Jurkat, Clone E6-1 (cell line): ENCODE results near the gene CACNA1H.
"Not testable (repeated sequence)": the region's sequence is repeated elsewhere in the genome, so short reads cannot be mapped to it uniquely, and the experiment has no call there.

Experiments used
- DNase-seq: peaks from one replicate; pipeline ENCODE4 v3.0.0-alpha.2; 2011; ENCODE audit warnings: low read depth, low spot score
- H3K4me3 ChIP-seq: 2 replicates; pipeline ENCODE4 v1.5.1; 2011; ENCODE audit warnings: mild to moderate bottlenecking, low read length, control low read depth, moderate library complexity

CACNA1H gene

DNA sequence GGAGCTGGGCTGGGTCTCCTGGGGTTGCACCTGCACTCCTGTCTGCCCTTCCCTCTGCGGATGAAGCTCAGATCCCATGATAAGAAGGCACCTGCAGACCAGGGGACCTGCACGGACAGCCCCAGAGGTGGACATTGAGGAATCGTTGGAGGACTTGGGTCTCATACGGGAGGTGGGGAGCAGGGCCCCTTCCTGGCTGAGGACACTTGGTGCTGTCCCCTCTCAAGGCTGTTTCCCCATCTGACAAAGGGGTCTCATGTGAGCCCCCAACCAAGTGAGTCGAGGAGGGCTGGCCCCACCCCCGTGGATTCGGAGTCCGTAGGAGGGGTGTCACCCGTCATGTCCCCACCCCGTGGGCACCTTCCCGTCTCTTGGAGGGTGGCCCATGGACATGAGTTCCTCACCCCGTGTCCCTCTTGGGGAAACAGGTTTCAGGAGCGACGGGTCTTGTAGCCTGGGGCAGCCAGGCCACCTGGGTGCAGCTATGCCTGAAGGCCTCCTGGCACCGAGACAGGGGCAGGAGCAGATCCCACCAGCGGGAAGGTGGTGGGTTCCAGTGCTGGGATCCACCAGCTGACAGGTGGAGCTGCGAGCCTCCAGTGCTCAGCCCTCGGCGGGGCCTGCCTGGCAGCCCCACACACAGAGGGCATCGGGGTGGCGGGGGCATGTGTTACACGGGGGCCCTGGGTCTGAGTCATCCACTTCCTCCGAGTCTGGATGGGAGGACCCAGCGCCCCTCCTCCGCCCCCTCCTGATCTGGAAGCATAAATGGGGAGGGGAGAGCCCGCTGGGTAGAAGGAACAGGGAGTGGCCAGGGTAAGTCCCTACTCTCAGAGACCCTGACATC, 102.6 kb downstream of the CACNA1H start, which contains the start of gene TPSD1:
TPSD1 (plus strand) TSS at position 794 of the 847 bp plus-strand sequence. CDS start 212 bp downstream, outside the sequence.
- H3K4me3 ChIP-seq, DNase-seq: not testable (repeated sequence)

DNA sequence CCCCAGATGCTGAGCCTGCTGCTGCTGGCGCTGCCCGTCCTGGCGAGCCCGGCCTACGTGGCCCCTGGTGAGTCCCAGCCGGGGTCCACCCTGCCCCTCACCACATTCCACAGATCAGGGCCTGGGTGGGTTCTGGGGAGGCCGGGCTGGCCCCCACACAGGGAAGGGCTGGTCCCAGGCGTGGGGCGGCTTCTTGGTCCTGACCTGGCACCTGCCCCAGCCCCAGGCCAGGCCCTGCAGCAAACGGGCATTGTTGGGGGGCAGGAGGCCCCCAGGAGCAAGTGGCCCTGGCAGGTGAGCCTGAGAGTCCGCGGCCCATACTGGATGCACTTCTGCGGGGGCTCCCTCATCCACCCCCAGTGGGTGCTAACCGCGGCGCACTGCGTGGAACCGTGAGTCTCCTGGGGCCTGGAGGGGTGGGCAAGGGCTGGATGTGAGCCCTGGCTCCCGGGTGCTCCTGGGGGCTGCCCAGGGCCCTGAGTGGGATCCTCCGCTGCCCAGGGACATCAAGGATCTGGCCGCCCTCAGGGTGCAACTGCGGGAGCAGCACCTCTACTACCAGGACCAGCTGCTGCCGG, 103.5 kb downstream of the CACNA1H start:
- DNase-seq, H3K4me3 ChIP-seq: not testable (repeated sequence)

DNA sequence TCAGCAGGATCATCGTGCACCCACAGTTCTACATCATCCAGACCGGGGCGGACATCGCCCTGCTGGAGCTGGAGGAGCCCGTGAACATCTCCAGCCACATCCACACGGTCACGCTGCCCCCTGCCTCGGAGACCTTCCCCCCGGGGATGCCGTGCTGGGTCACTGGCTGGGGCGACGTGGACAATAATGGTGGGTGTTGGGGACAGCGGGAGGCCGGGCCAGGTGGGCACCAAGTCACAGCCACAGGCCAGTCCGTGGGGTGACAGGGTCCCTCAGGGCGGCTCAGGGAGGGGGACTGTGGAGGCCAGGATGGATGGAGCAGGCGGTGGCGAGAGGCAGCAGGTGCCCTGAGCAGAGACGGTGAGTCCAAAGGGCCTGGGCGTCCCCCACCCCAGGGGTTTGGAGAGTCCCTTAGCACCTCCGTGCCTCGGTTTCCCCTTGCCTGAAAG, 104.0 kb downstream of the CACNA1H start:
- DNase-seq = no peak

DNA sequence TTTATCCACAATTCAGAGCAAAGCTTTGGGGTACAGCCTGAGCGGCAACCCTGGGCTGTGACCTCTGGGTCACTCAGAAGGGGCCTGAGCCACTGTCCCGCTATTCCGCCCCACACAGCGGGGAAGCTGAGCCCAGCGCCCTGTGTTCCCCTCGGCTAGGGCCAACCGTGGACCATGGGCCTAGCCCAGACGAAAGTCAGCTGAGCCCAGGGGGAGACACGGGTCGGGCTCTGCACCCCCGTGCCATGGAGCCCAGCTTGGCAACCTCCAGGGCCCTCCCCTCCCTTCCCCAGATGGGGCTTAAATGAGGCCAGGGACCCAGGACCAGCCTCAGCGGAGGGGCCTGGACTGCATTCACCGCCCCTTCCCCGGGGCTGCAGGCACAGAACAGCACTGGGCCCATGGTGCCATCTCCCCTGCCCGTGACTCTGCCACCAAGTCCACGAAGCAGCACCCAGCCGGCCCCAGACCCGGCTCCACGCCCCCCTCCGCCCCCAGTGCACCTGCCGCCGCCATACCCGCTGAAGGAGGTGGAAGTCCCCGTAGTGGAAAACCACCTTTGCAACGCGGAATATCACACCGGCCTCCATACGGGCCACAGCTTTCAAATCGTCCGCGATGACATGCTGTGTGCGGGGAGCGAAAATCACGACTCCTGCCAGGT, 104.8 kb downstream of the CACNA1H start:
- no peak overlapping the region for H3K4me3 ChIP-seq

More for the DNA sequence above, 104.0 kb downstream of the CACNA1H start:
- no peak overlapping the region for H3K4me3 ChIP-seq

DNA sequence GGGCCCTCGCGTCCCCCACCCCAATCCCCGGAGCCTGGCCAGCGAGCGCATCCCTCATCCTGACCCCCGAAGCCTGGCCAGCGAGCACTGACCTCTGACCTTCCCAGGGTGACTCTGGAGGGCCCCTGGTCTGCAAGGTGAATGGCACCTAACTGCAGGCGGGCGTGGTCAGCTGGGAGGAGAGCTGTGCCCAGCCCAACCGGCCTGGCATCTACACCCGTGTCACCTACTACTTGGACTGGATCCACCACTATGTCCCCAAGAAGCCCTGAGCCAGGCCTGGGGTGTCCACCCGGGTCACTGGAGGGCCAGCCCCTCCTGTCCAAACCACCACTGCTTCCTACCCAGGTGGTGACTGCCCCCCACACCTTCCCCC, 105.3 kb downstream of the CACNA1H start:
- no peak overlapping the region for H3K4me3 ChIP-seq
- DNase-seq = no peak

More for the DNA sequence above, 104.8 kb downstream of the CACNA1H start:
- no peak for DNase-seq

DNA sequence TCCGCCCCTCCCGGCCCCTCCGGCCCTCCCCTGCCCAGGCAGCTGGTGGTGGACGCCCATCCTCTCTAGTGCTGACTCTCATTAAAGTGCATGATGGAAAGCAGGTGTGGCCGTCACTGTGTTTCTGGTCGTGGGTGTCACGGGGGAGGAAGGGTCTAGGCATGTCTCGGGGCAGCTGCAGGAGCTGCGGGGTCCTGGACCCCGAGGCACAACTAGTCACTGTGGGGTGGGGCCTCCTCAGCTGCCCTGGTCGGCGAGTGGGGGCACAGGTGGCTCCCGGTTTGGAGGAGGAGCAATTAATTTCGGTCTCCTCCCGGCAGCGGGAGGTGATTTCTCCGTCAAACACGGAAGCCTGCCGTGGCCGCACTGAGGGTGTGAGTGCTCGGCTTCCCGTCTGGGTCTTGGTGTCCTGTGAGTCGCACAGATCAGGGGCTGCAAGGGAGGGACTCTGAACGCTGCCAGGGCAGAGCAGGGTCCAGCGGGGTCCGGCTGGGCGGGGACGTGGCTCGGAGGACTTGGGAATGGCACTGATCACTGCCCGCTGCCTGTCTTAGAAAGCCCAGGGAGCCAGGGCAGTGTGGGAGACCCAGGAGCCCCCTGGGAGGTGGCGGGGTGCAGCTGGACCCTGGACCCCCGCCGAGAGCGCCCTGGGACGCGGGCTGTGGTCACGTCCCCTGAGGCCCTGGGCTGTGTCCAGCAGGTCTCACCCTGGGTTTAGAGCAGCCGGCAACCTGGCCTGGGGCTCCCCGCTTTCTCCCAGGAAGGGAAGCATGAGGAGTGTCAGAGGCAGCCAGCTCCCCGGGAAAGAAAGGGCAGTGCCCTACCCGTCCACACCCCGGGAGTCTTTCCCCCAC, 106.2 kb downstream of the CACNA1H start:
- H3K4me3 ChIP-seq = no peak overlapping the region
- no peak for DNase-seq

DNA sequence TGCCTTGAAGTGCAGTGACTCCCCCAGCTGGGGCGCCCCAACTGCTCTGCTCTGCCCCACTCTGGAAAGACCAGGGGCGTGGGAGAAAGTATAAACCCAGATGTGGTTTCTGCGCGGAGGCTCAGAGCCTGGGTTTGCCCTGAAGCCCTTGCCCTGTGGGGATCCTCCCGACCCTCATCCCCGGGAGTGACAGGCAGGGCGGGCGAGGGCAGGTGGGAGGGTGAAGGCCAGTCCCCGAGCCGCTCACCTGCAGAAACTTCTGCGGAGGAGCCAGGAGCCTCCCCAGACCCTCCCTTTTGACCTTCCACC, 106.8 kb downstream of the CACNA1H start:
- no peak for DNase-seq
- no peak overlapping the region for H3K4me3 ChIP-seq

DNA sequence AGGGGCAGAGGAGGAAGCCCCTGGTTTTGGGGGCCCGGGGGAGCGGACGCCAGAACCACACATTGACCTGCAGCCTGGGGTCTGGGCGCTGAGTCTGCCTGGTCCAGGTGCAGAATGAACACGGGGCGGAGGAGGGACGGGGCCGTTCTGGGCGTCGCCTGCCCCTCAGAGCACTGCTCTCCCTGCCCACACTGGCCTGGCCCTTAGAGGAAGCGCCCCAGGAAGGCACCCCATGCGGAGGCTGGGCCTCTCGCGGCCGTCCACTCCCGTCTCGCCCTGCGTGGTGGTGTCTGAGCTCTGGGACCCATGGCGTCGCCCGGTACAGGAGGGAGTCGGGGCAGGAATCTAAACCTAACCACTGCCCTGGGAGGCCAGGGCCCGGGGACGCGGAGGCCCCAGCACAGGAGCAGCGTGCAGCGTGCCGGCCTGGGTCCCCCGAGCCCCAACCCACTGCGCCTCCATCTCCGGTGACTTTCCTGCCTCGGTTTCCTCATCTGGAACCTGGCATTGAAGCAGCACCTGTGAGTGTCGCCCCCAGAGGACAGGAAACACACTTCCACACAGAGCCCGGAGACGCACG, 107.3 kb downstream of the CACNA1H start:
- H3K4me3 ChIP-seq = no peak overlapping the region
- no peak for DNase-seq

DNA sequence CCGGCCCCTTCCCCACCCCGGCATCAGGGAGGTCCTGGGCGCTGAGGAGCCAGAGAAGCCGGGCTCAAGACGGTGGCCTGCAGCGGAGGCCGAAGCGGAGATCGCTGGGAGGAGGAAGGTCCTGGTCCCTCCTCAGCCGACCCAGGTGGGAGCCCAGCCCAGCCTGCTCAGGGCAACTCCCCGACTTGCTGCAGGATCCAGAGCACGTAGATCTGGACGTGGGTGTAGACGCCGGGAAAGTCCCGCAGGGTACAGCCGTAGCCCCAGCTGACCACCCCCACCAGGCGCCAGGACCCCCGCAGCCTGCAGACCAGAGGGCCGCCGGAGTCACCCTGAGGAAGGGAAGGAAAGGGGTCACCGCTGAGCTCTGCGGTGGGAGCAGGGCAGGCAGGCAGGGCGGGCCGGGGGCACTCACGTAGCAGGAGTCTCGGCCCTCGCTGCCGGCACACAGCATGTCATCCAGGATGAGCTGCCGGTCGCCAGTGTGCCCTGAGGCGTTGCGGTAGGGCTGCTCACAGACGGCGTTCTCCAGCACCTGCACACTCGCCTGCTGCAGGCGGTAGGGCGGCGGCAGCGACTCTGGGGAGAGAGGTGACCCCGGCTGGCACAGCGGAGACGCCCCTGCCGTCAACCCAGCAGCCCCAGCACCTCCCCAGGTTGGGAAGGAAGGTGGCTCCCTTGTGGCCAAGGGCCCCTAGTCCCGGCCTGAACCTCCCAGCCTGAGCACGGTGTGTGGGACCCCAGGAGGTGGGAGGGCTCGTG, 108.4 kb downstream of the CACNA1H start:
- DNase-seq = no peak
- H3K4me3 ChIP-seq = no peak overlapping the region

DNA sequence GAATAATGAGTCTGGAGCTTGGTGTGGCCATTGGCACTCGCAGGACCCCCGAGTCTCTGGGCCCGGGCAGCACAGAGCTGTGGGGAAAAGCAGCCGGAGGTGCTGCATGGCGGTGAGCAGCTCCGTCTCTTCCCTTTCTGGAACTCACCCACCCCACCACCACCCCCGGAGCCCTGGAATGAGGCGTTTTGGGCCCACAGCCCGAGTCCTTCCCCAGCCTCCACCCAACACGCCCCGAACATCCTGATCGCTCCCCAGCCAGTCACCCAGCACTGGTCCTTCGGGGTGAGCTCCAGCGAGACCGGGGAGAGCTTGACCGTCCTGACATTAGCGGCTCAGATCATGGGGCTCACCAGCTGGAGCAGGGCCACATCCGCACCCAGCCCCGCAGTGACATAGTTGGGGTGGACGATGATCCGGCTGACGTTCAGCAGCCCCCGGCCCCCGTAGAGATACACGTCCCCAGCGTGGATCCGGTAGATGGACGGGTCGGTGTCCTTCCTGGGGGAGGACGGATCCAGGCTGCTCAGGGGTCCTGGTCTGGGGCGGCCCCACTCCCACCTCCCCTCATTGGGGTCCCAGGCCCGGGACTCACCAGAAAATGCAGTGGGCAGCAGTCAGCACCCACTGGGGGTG, 109.4 kb downstream of the CACNA1H start:
- H3K4me3 ChIP-seq = no peak overlapping the region
- DNase-seq = no peak

DNA sequence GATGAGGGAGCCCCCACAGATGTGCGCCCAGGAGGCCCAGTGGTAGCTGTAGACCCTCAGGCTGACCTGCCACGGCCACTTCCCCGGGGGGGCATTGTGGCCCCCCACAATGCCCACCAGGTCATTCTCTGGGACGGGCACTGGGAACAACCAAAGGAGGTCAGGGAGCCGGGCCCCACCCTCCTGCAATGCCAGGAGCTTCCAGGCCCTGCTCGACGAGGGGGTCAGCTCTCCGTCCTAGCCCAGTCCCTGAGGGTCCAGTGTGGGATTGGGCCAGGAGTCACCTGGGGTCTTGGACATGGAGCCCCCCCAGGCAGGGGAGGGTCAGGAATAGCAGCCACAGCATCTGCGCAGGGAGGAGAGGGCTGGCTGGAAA, 109.9 kb downstream of the CACNA1H start:
- DNase-seq = no peak
- no peak overlapping the region for H3K4me3 ChIP-seq

DNA sequence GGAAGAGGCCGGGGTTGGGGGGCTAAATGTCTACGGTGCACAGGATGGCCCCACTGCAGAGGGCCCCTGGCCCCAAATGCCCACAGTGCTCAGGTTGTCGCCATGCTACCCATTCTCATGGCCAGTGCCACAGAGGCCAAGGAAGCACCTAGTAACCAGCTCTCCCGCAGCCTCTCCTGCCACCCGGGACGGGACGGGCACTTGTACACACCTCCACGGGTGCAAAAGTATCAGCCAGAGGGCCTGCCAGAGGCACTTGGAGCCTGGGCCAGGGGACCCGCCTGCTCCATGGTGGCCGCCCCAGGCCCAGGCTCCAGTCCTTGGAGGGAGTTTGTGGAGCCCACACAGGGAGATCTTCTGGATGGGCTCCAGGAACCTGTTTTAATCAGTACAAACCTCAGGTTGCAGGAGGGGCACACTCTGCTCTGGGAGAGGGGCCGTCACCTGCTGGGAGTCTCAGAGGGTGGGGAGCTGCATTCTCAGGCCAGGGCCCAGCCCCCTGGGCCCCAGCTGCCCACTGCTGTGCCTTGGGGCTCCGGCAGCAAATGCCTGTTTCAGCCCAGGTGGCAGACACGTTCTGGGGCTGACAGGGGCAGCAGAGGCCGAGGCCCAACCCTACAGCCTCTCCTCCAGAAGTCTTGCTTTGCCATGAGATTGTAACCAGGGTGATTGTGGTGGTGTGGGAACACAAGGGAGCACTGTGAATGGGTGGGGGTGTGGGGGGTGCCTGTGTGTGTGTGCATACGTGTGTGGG, 110.9 kb downstream of the CACNA1H start:
- H3K4me3 ChIP-seq = no peak overlapping the region
- no peak for DNase-seq

DNA sequence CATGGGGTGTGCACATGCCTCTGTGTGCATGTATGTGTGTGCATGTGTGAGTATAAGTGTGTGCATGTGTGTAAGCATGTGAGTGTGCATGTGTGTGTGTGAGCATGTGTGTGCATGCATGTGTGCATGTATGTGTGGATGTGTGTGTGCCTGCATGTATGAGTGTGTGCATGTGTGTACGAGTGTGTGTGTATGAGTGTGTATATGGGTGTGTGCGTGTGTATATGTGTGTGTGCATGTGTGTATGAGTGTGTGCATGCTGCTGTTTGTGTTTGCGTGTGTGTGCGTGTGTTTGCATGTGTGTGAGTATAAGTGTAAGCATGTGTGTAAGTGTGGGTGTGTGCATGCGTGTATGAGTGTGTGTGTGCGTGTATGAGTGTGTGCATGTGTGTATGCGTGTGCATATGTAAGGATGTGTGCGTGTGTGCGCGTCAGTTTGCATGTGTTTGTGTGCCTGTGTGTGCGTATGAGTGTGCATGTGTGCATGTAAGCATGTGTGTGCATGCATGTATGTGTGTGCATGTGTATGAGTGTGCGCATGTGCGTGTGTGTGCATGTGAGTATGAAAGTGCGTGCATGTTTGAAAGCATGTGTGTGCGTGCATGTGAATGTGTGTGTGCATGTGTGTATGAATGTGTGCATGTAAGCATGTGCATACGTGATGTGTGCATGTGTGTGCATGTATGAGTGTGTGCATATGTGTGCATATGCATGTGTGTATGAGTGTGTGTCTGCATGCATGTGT, 111.6 kb downstream of the CACNA1H start:
- DNase-seq = no peak
- H3K4me3 ChIP-seq = no peak overlapping the region

DNA sequence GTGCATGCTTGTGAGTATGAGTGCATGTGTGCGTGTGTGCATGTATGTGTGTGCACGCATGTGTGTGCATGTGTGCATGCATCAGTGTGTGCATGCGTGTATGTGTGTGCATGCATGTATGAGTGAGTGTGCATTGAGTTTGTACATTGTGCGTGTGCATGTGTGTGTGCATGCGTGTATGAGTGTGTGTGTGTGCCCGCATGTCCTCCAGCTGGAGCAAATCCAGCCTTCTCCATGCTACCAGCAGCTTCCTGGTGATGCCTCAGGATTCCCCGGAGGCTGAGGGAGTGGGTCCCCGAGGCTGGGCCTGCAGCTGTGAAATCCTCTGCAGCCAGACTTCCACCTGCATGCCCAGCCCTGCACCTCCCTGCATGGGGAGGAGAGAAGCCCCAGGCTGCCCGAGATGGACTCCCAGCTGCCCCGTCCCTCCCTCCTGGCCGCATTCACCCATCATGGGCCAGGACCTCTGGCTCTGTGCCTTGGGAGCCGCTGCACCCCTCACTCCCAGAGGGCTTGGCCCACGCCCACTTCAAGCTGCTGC, 112.3 kb downstream of the CACNA1H start:
- no peak overlapping the region for H3K4me3 ChIP-seq
- DNase-seq = no peak

DNA sequence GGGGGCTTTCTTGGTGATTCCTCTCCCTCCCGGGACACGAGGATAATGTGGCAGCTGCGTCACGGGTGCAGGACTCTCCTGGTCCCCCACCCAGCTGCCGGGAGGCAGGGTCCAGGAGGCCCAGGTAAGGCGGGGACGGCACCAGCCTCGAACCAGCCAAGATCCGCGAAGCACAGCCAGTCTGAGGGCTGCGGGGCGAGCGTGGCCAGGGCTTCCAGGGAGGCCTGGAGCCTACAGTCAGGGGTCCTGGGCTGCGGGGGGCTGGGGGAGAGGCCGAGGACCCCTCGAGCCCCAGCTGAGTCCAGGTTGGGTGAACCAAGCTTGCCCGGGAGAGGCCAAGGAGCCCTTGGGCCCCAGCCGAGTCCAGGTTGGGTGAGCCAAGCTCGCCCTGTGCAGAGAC, 112.9 kb downstream of the CACNA1H start:
- H3K4me3 ChIP-seq = no peak overlapping the region
- no peak for DNase-seq

DNA sequence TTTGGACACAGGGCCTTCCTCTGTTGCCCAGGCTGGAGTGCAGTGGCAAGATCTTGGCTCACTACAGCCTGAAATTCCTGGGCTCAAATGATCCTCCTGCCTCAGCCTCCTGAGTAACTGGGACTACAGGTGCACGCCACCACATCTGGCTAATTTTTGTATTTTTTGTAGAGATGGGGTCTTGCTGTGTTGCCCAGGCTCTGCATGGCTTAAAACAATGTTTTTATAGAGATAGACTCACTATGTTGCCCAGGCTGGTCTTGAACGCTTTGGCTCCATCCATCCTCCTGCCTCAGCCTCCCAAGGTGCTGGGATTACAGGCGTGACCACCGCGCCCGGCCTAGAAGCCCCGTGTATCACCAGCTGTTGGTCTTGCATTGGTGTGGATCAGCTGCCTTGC, 116.5 kb downstream of the CACNA1H start:
- DNase-seq, H3K4me3 ChIP-seq: not testable (repeated sequence)
